HG03520 (cell line): ENCODE data around the gene CA10.

Experiments
- ATAC-seq: cut with Tn5 transposase; IDR thresholded peaks from one replicate; pipeline ENCODE4 v1.9.1; 2021; ENCODE audit warnings: mild to moderate bottlenecking, moderate library complexity; ENCODE audit not compliant: unreplicated experiment

CA10 gene

GRCh38 chr17:51661403-51661802 is 497.1 kb downstream of the CA10 start:
- no peak for ATAC-seq

GRCh38 chr17:51660266-51660665 is 498.2 kb downstream of the CA10 start:
- no peak for ATAC-seq

DNA sequence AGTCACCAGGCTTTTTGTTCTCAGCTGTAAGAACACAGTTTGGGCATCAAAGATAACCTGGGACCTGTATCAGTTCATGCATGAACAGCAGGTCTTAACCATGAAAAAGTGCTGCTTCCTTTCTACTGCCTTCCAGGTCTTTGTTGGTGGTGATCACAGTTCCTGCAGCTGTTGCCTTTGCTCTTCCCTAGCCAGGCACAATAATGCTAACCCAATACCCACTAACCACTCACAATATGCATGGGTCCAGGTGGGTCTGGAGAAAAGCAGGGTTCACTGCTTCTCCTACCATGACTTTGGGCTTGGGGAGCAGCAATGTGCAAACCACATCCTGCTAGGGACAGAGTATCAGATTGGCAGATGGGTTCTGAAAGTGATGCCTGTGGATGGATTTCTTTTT is 501.3 kb downstream of the CA10 start:
- no peak for ATAC-seq

DNA sequence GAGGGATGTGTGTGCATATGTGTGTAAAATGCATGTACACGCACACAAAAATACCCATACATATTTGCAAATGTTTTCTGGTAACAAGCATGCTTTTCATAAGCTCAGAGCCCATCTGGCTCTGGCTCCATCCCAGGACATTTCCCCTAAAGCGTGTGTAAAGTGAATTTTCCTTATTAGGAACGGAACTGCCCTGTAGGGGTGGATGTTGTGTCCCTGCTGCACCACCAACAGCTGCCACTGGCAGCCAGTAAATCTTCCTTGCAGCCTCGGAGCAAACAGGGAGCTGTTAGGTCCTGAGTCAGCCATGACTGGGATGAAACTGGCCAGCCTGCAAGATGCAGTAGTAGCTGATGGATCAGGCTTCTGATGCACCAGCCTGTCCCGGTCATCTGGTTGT is 504.6 kb downstream of the CA10 start:
- no peak for ATAC-seq

DNA sequence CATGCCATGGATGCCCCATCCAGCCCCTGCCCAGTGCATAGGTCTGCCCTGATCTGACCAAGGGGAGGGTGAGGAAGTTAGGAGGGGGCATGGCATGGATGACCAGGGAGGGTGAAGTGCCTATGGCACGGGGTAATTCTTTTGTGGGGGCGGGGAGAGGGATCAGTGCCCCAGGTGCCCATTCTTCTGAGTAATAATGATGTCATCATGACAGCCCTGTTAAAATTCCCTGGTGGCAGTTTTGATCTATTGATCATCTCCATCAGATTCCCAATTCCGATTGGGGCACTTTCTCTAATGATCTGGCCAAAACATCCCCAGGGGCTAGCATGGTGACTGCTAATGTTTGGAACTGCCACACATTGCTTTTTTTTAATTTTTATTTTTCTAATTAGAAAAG is 506.0 kb downstream of the CA10 start:
- ATAC-seq: no peak

- ATAC-seq: no peak
These were observed 506.8 kb downstream of the CA10 start for GRCh38 chr17:51651513-51652298.

DNA sequence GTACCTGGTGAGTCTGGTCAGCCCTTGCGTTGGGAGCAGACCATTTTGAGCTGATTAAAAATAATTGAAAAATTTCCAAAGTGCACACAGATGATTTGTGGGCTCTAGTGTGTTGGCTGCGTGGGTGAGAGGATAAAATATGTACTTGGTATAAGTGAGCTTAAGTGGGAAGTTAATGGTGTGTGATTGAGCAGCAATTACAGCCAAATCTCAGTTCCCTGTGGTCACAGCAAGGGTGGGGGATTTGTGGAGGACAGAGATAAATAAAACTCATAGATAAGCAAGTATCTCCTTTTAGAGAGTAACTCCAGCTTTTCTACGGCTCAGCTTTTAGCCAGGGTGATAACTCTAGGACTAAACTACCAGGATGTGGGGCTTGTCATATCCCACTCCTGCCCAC is 507.7 kb downstream of the CA10 start:
- ATAC-seq: no peak

- ATAC-seq: no peak
These were observed 508.3 kb downstream of the CA10 start for GRCh38 chr17:51650202-51650601.

DNA sequence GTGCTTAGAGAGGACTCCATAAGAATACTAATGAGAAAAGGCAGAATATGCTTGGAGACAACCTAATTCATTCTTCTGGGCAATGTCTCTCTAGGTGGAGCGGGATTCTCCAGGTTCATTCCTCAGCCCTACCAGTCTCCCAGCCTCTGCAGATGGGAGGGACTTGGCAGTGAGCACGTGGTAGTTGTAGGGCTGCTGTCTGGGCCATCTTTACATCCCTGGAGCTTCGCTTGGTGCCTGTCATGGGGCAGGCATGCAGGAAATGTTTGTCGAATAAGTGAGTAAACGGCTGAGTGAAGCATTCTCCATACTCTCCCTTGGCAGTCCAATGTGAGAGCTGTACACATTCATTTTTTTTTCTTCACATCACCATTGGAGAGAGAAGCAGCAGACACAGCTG is 510.7 kb downstream of the CA10 start:
- ATAC-seq: no peak

DNA sequence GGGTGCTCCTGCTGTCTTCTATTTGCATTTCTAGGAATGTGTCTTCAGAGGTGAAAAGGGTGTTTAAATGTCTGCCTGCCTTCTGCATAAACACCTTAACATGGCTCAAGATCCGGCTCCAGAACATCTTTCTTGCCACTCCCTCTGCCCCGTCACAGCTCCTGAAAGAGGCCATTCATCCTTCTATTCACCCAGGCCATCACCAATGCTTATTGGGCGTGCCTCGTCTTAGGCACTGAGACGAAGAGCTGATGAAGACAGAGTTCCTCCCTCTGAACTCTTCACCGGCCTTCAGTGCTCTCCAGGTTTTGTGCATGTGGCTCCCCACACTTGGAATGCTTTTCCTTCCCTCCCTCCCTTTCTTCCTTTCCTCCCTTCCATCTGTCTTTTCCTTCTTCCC is 511.4 kb downstream of the CA10 start:
- no peak for ATAC-seq

DNA sequence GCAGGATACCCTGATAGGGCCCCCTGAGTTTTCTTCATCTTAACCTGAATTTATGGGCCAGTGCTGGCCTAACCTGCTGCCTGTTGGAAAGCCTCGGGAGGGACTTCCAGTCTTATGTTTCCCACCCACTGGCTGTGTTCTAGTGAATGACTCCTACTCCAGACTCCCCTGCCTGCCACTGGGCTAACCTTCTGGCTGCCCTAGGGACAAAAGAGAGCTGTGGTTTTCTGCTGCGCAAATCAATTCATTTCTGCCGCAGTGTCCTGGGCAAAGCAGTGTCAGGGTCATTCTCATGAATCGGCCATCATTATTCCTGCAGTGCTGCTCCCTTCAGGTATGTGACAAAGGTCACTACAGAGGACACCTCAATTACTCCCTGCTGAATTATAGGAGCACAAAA is 512.0 kb downstream of the CA10 start:
- ATAC-seq: no peak

GRCh38 chr17:51645056-51645455 is 513.5 kb downstream of the CA10 start:
- no peak for ATAC-seq

- ATAC-seq: no peak
These were observed 514.6 kb downstream of the CA10 start for GRCh38 chr17:51643702-51644490.

GRCh38 chr17:51642029-51642428 is 516.5 kb downstream of the CA10 start:
- no peak for ATAC-seq

- no peak for ATAC-seq
These were observed 518.3 kb downstream of the CA10 start for GRCh38 chr17:51640108-51640622.

DNA sequence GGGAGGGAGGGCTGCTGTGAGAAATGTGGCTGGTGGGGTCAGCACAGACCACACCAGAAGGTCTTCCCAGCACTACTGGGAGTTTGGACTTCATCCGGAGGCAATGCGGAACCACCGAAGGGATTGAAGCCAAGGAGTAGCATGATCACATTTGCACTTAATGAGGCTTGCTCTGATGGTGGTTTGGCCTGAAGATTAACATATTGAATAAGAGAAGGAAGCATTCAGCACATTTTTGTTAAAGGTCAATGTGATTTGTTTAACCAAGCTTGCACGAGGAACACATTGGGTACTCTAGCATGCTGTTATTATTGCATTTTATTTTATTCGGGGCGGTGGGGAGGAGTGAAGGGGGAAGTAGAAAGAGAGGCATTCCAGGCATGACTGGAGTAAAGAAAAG is 519.5 kb downstream of the CA10 start:
- ATAC-seq: no peak

- ATAC-seq: no peak
These were observed 522.2 kb downstream of the CA10 start for GRCh38 chr17:51636291-51636690.

GRCh38 chr17:51630101-51630671 is 528.3 kb downstream of the CA10 start:
- no peak for ATAC-seq

DNA sequence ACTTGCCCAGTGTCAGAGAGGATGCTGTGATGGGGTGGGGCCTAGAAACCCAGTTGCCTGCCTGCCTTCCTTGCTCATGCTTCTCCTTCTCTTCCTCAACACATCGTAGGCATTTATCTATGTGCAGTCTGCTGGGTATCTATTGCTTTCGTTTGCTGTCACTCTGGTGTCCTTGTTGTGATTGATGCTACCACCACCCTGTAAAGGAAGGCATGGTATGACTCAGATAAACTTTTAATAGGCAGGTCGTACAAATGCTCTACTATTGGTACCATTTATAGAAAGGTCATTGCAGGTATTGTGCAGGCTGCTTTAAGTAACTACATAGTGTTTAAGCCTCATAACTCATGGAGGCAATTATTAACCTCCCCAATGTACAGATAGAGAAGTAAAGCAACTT is 529.3 kb downstream of the CA10 start:
- no peak for ATAC-seq

GRCh38 chr17:51627779-51628178 is 530.7 kb downstream of the CA10 start:
- no peak for ATAC-seq

- no peak for ATAC-seq
These were observed 540.0 kb downstream of the CA10 start for GRCh38 chr17:51618476-51618875.

DNA sequence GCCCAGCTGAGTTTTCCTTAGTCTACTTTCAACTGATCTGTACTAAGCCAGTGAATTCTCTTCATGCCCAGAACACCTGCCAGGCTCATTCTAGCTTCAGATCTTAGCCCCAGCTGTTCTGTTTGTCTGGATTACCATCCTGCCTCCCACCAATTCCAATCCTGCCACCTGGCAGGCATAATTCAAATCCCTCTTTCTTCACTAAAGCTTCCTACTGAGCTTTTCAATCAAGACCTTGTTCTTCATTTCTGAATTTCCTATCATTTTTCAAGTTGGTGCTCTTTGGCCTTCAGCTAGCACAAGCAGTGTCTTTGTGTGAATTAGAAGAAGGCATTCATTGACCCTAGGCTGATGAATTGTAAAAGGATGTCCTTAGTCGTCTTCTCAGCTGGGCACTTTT is 540.5 kb downstream of the CA10 start:
- no peak for ATAC-seq
